CD14-positive monocyte (primary cell): ENCODE measurements around the gene LIPG. TPM values are rescaled to one million over a fixed set of nuclear protein-coding genes. Genes with fewer than 3 reads are reported as not detected.

Experiments used
- DNase-seq, 3 donors: peaks; one replicate each; pipeline ENCODE4 v3.0.0-alpha.2; 2011 to 2022
- H2AFZ ChIP-seq: 2 replicates; pipeline ENCODE4 v1.6.0; 2012; ENCODE audit warnings: mild to moderate bottlenecking, low read depth, low read length, inconsistent platforms; ENCODE audit not compliant: insufficient read depth, poor library complexity, severe bottlenecking
- H3K27ac ChIP-seq, 2 donors: 1 replicate in 1 of 2; 2 replicates in 1 of 2; pipeline ENCODE4 v1.5.1; 2012 to 2013; ENCODE audit warnings: low read length in 2 of 2, control low read depth in 1 of 2, inconsistent platforms in 1 of 2, low read depth in 1 of 2, mild to moderate bottlenecking in 1 of 2
- H3K27me3 ChIP-seq, 2 donors: one replicate each; pipeline versions ENCODE4 v1.6.0 to v1.6.1; 2011 to 2013; ENCODE audit warnings: low read length in 2 of 2; ENCODE audit not compliant: control insufficient read depth in 2 of 2, insufficient read depth in 2 of 2
- H3K36me3 ChIP-seq, 2 donors: replicated peaks in 1 of 2; 1 replicate in 1 of 2; 2 replicates in 1 of 2; pipeline versions ENCODE4 v1.5.1 to v1.6.1; 2012 to 2013; ENCODE audit warnings: low read length in 2 of 2, control low read depth in 1 of 2, inconsistent platforms in 1 of 2, mild to moderate bottlenecking in 1 of 2; ENCODE audit not compliant: insufficient read depth in 2 of 2, control insufficient read depth in 1 of 2
- H3K4me1 ChIP-seq, 2 donors: 1 replicate in 1 of 2; 2 replicates in 1 of 2; pipeline versions ENCODE4 v1.5.1 to v1.6.1; 2012 to 2013; ENCODE audit warnings: low read length in 2 of 2, control low read depth in 1 of 2, inconsistent platforms in 1 of 2, mild to moderate bottlenecking in 1 of 2, moderate library complexity in 1 of 2; ENCODE audit not compliant: insufficient read depth in 2 of 2, control insufficient read depth in 1 of 2
- H3K4me2 ChIP-seq: replicated peaks from 2 replicates; pipeline ENCODE3; 2012; ENCODE audit warnings: low read length, moderate library complexity, mild to moderate bottlenecking; ENCODE audit not compliant: poor library complexity, severe bottlenecking; ENCODE audit errors: extremely low read depth
- H3K4me3 ChIP-seq, 3 experiments: fragments of 200-600 bp in 1 of 3; sonication (generic) in 1 of 3; replicated peaks in 1 of 3; 1 replicate in 2 of 3; 2 replicates in 1 of 3; pipeline ENCODE4 v1.5.1; 2011 to 2013; ENCODE audit warnings: low read length in 3 of 3, mild to moderate bottlenecking in 3 of 3, control low read depth in 2 of 3, low read depth in 2 of 3, inconsistent platforms in 1 of 3, moderate library complexity in 1 of 3
- H3K79me2 ChIP-seq: 2 replicates; pipeline ENCODE4 v1.6.0; 2012; ENCODE audit warnings: mild to moderate bottlenecking, control low read depth, inconsistent platforms, low read length, moderate library complexity; ENCODE audit not compliant: insufficient read depth
- H3K9ac ChIP-seq: 2 replicates; pipeline ENCODE4 v1.6.0; 2017; ENCODE audit warnings: low read length, mild to moderate bottlenecking; ENCODE audit not compliant: insufficient read depth, poor library complexity, severe bottlenecking
- H3K9me3 ChIP-seq, 2 donors: replicated peaks in 1 of 2; 1 replicate in 1 of 2; 2 replicates in 1 of 2; pipeline versions ENCODE4 v1.5.1 to v1.6.1; 2012 to 2013; ENCODE audit warnings: low read length in 2 of 2, control low read depth in 1 of 2; ENCODE audit not compliant: control insufficient read depth in 1 of 2, insufficient read depth in 1 of 2
- H4K20me1 ChIP-seq: 2 replicates; pipeline ENCODE4 v1.6.0; 2012; ENCODE audit warnings: mild to moderate bottlenecking, low read length, control low read depth, moderate library complexity; ENCODE audit not compliant: insufficient read depth
- H3K27ac Mint-ChIP-seq, 7 donors: one replicate each; pipeline ENCODE4 v1.8.0; 2020; ENCODE audit warnings: mild to moderate bottlenecking in 7 of 7, mixed read lengths in 7 of 7, moderate library complexity in 6 of 7, inconsistent platforms in 2 of 7
- H3K27me3 Mint-ChIP-seq, 3 donors: one replicate each; pipeline ENCODE4 v1.8.0; 2021 to 2022; ENCODE audit warnings: low read depth in 3 of 3, mild to moderate bottlenecking in 3 of 3, mixed read lengths in 3 of 3, moderate library complexity in 3 of 3, inconsistent platforms in 1 of 3
- H3K36me3 Mint-ChIP-seq, 2 donors: one replicate each; pipeline ENCODE4 v1.8.0; 2020; ENCODE audit warnings: mixed read lengths in 2 of 2, inconsistent platforms in 1 of 2, mild to moderate bottlenecking in 1 of 2
- H3K4me1 Mint-ChIP-seq: one replicate; pipeline ENCODE4 v1.8.0; 2020; ENCODE audit warnings: mild to moderate bottlenecking, mixed read lengths
- H3K4me3 Mint-ChIP-seq, 2 donors: one replicate each; pipeline ENCODE4 v1.8.0; 2020; ENCODE audit warnings: mild to moderate bottlenecking in 2 of 2, mixed read lengths in 2 of 2, moderate library complexity in 1 of 2
- H3K9me3 Mint-ChIP-seq, 7 donors: one replicate each; pipeline ENCODE4 v1.8.0; 2020 to 2022; ENCODE audit warnings: mixed read lengths in 7 of 7, mild to moderate bottlenecking in 6 of 7, moderate library complexity in 6 of 7, inconsistent platforms in 2 of 7
- WGBS: methylation state at CpG from one replicate; pipeline ENCODE4 v1.1.5; 2013; ENCODE audit warnings: missing lambda C conversion rate; ENCODE audit not compliant: insufficient coverage; 5-methylcytosine and 5-hydroxymethylcytosine counted together
- intact Hi-C, 2 donors: fragments of 100-400 bp; cut with micrococcal nuclease; formaldehyde crosslinking; loops; one replicate each; pipeline versions ENCODE4 v1.15.0 to v1.15.1; 2023
- polyA plus RNA-seq, 3 donors: library from polyadenylated mRNA; depleted of rRNA in 1 of 3; unstranded in 2 of 3; stranded (reverse) in 1 of 3; fragments of 300-500 nt in 2 of 3; fragments of >200 nt in 1 of 3; fragmentation: Illumina TruSeq in 2 of 3; gene quantifications; 1 replicate in 2 of 3; 2 replicates in 1 of 3; pipeline ENCODE4 v1.2.3, GENCODE V29; 2012 to 2021
- TF ChIP-seq, protein P1 (sequence below): fragments of 200-600 bp; IDR thresholded peaks from one replicate; pipeline ENCODE4 v1.8.0; 2022; ENCODE audit warnings: antibody characterized with exemption, mild to moderate bottlenecking

The LIPG gene
- polyA plus RNA-seq, 3 donors = not detected

DNA sequence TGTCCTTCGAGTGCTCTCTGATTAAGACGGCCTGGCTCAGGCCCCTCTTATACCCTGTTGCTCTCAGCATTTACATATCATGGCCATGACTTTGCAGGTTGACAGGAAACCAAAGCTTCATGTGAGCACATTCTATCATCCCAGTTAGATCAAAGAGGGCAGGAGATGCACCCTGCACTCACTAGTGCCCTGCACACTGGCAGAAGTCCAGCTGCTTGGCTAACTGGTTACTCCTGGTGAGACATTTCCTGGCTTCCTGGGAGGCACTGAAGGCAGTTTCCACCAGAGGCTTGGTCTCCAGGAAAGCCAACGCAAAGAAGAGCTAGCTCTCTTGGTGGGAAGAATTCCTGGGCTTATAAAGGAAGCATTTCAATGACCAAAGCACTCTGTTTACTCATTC is 66.3 kb downstream of the LIPG start:
- no peak overlapping the region for H2AFZ ChIP-seq
- no peaks in the 10 kb centered on the region for H3K27me3 ChIP-seq
- 30% methylated on average over 2 of the region's 3 CpGs for WGBS
- H3K79me2 ChIP-seq = no peaks in the 10 kb centered on the region
- no peak overlapping the region for H3K4me3 Mint-ChIP-seq
- no peak for DNase-seq
- H3K36me3 ChIP-seq = no peaks in the 10 kb centered on the region
- H4K20me1 ChIP-seq = no peaks in the 10 kb centered on the region
- TF ChIP-seq, protein P1, sequence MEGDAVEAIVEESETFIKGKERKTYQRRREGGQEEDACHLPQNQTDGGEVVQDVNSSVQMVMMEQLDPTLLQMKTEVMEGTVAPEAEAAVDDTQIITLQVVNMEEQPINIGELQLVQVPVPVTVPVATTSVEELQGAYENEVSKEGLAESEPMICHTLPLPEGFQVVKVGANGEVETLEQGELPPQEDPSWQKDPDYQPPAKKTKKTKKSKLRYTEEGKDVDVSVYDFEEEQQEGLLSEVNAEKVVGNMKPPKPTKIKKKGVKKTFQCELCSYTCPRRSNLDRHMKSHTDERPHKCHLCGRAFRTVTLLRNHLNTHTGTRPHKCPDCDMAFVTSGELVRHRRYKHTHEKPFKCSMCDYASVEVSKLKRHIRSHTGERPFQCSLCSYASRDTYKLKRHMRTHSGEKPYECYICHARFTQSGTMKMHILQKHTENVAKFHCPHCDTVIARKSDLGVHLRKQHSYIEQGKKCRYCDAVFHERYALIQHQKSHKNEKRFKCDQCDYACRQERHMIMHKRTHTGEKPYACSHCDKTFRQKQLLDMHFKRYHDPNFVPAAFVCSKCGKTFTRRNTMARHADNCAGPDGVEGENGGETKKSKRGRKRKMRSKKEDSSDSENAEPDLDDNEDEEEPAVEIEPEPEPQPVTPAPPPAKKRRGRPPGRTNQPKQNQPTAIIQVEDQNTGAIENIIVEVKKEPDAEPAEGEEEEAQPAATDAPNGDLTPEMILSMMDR = no peak
- no peak overlapping the region for H3K27ac Mint-ChIP-seq
- H3K4me3 ChIP-seq = no peak overlapping the region
- peaks cover 1 to 6% (median 4%) of the 10 kb centered on the region in 3 donors for H3K27me3 Mint-ChIP-seq
- no peaks in the 10 kb centered on the region for H3K36me3 Mint-ChIP-seq
- intact Hi-C loops = no loop called here
- peaks cover 0 to 7% (median 0%) of the 10 kb centered on the region in 7 donors for H3K9me3 Mint-ChIP-seq
- no peaks in the 10 kb centered on the region for H3K9me3 ChIP-seq
- H3K4me1 ChIP-seq = no peaks in the 10 kb centered on the region
- H3K4me2 ChIP-seq = no peak overlapping the region
- no peak overlapping the region for H3K9ac ChIP-seq
- no peak overlapping the region for H3K27ac ChIP-seq
- H3K4me1 Mint-ChIP-seq = peaks cover 6% of the 10 kb centered on the region

DNA sequence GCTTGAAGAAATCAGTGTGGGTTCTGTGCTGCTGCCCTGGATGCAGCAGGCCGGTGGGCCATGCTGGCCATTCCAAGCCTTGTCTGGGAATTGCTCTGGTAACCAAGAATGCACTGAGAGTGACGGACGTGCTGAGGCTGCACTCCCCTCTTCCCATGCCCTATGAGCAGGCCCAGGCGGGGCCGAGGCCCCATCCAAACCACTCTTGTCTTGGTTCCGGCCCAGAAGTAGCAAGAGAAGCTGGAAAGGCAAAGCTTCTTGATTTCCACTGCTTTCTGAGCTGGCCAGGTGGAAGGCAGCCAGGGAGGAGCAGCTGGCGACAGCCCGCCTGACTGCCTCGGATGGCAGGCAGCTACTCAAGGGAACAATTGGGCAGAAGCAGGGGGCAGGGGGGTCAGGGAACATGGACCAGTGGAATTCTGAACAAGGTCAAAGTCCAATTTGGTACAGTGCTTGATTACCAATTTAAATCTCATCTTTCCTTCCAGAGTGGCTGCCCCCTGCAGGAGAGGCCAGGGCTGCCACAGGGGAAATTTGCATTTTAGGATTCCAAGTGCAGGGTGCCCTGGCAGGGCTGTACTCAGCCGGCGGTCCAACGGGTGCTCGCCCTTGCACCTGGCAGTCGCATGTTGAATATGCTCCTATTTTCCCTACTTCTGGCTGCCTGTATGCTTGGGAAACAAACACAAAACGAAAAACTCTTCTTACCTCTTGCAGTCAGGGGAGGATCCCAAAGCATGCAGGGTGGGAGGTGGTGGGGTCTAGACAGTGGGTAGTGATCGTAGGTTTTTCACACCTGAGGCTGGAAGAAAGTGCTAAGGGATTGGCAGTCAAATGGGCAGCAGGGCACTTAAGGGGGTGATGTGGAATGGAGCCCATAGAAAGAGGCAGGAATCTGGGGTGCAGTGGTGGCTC is 67.3 kb downstream of the LIPG start:
- no peak overlapping the region for H3K4me2 ChIP-seq
- no peak overlapping the region for H2AFZ ChIP-seq
- no peak overlapping the region for H3K4me3 Mint-ChIP-seq
- no peaks in the 10 kb centered on the region for H3K36me3 ChIP-seq
- TF ChIP-seq, protein P1 = no peak
- H3K36me3 Mint-ChIP-seq = no peaks in the 10 kb centered on the region
- H3K9ac ChIP-seq = no peak overlapping the region
- H3K9me3 Mint-ChIP-seq = peaks cover 0 to 7% (median 0%) of the 10 kb centered on the region in 7 donors
- H3K9me3 ChIP-seq = no peaks in the 10 kb centered on the region
- H3K79me2 ChIP-seq = no peaks in the 10 kb centered on the region
- no peaks in the 10 kb centered on the region for H4K20me1 ChIP-seq
- no peak for DNase-seq
- no peak overlapping the region for H3K4me3 ChIP-seq
- 97% methylated on average over 13 of the region's 16 CpGs for WGBS
- intact Hi-C loops = no loop called here
- H3K4me1 ChIP-seq = no peaks in the 10 kb centered on the region
- no peaks in the 10 kb centered on the region for H3K27me3 ChIP-seq
- peak overlapping the region in 1 of 7 donors; percentile 68 for H3K27ac Mint-ChIP-seq
- H3K27me3 Mint-ChIP-seq = peaks cover 4 to 5% (median 4%) of the 10 kb centered on the region in 3 donors
- peaks cover 6% of the 10 kb centered on the region for H3K4me1 Mint-ChIP-seq
- no peak overlapping the region for H3K27ac ChIP-seq
